Lower lobe of right lung (tissue), 2 donors: ENCODE measurements around the gene MDM4. TPM values are rescaled to one million over a fixed set of nuclear protein-coding genes. Genes with fewer than 3 reads are reported as not detected.
"Not testable (repeated sequence)": the region's sequence is repeated elsewhere in the genome, so short reads cannot be mapped to it uniquely, and the experiment has no call there.

ENCODE experiments used
- ATAC-seq, 2 donors: fragments of 200-7000 bp; cut with Tn5 transposase; one replicate each; pipeline ENCODE4 v1.9.1; 2020 to 2022; ENCODE audit warnings: mild to moderate bottlenecking in 2 of 2, moderate library complexity in 2 of 2
- DNase-seq: peaks from one replicate; pipeline ENCODE4 v3.0.0-alpha.2; 2020
- H3K27ac ChIP-seq: fragments of 200-600 bp; one replicate; pipeline ENCODE4 v1.8.0; 2022
- H3K27me3 ChIP-seq: fragments of 200-600 bp; one replicate; pipeline ENCODE4 v1.8.0; 2022; ENCODE audit warnings: low read depth
- H3K36me3 ChIP-seq: fragments of 200-600 bp; one replicate; pipeline ENCODE4 v1.8.0; 2022; ENCODE audit warnings: mild to moderate bottlenecking
- H3K4me1 ChIP-seq: fragments of 200-600 bp; one replicate; pipeline ENCODE4 v1.8.0; 2022
- H3K4me3 ChIP-seq: fragments of 200-600 bp; one replicate; pipeline ENCODE4 v1.8.0; 2022; ENCODE audit warnings: mild to moderate bottlenecking
- H3K9me3 ChIP-seq: fragments of 200-600 bp; one replicate; pipeline ENCODE4 v1.8.0; 2022
- CTCF ChIP-seq: fragments of 200-600 bp; IDR thresholded peaks from one replicate; pipeline ENCODE4 v1.8.0; 2022; ENCODE audit warnings: antibody characterized with exemption, mild to moderate bottlenecking
- intact Hi-C: fragments of 100-400 bp; cut with DNase I; formaldehyde crosslinking; loops from one replicate; pipeline ENCODE4 v1.11.0; 2022
- total RNA-seq: library from RNA; stranded (reverse); fragmentation: NEBNext Ultra II Directional; extraction: Animal tissue kit (Norgen Biotek cat#: 25700); gene quantifications from one replicate; pipeline ENCODE4 v1.2.1, GENCODE V29; 2021
- donor health status: DM: no; HTN: yes; CAD: no; lungs with severe emphysema.

The MDM4 gene
- total RNA-seq, 1 donor from 2014 or later: 77.9 TPM

GRCh38 chr1:204513117-204513716 lies 3.0 kb upstream of the MDM4 start:
- TF ChIP-seq CTCF: no peak
- H3K27ac ChIP-seq: peak overlapping the region; percentile 65
- intact Hi-C loops: no loop called here
- peaks cover 18% of the 10 kb centered on the region for H3K4me1 ChIP-seq
- peak; percentile 78 for DNase-seq
- peaks cover 8% of the 10 kb centered on the region for H3K36me3 ChIP-seq
- peak overlapping the region; percentile 0 for H3K4me3 ChIP-seq
- no peaks in the 10 kb centered on the region for H3K27me3 ChIP-seq
- no peak for ATAC-seq
- no peaks in the 10 kb centered on the region for H3K9me3 ChIP-seq

GRCh38 chr1:204514828-204515227 lies 1.4 kb upstream of the MDM4 start:
- intact Hi-C loops: no loop called here
- H3K9me3 ChIP-seq: no peaks in the 10 kb centered on the region
- DNase-seq (no peak), ATAC-seq (no peak)
- H3K4me1 ChIP-seq: peaks cover 30% of the 10 kb centered on the region
- no peak overlapping the region for H3K27ac ChIP-seq
- no peaks in the 10 kb centered on the region for H3K27me3 ChIP-seq
- no peak overlapping the region for H3K4me3 ChIP-seq
- TF ChIP-seq CTCF: no peak
- peaks cover 19% of the 10 kb centered on the region for H3K36me3 ChIP-seq

- ATAC-seq, H3K27me3 ChIP-seq, H3K9me3 ChIP-seq, DNase-seq, intact Hi-C loops: not testable (repeated sequence)
- Histone ChIP-seq H3K4me3 (peak overlapping the region; percentile 84), H3K4me1 (peaks cover 45% of the 10 kb centered on the region), H3K36me3 (peaks cover 19% of the 10 kb centered on the region), H3K27ac (peak overlapping the region; percentile 95)
These were observed 1.2 kb downstream of the MDM4 start for GRCh38 chr1:204517382-204517781.

- Histone ChIP-seq H3K36me3 (peaks cover 29% of the 10 kb centered on the region), H3K4me3 (no peak overlapping the region), H3K27ac (no peak overlapping the region), H3K9me3 (no peaks in the 10 kb centered on the region), H3K4me1 (peaks cover 40% of the 10 kb centered on the region), H3K27me3 (no peaks in the 10 kb centered on the region)
- ATAC-seq: peak in 1 of 2 donors; percentile 32
- no peak for DNase-seq
- intact Hi-C loops: no loop called here
- TF ChIP-seq CTCF: no peak
These were observed 4.9 kb downstream of the MDM4 start for GRCh38 chr1:204520834-204521709.

- Histone ChIP-seq H3K36me3 (peaks cover 38% of the 10 kb centered on the region), H3K4me1 (peaks cover 39% of the 10 kb centered on the region)
- H3K4me3 ChIP-seq, H3K9me3 ChIP-seq, H3K27me3 ChIP-seq, DNase-seq, intact Hi-C loops, H3K27ac ChIP-seq, ATAC-seq: not testable (repeated sequence)
These were observed 5.8 kb downstream of the MDM4 start for GRCh38 chr1:204521941-204522521.

GRCh38 chr1:204523605-204524215 lies 7.5 kb downstream of the MDM4 start:
- intact Hi-C loops: no loop called here
- Histone ChIP-seq H3K4me3 (no peak overlapping the region), H3K27me3 (no peaks in the 10 kb centered on the region), H3K36me3 (peaks cover 42% of the 10 kb centered on the region), H3K9me3 (no peaks in the 10 kb centered on the region), H3K27ac (no peak overlapping the region), H3K4me1 (peaks cover 22% of the 10 kb centered on the region)
- DNase-seq (no peak), ATAC-seq (no peak)
- TF ChIP-seq CTCF: no peak
